NCI-H2227 (cell line): ENCODE measurements around the gene DOCK11.
"Not testable (repeated sequence)": the region's sequence is repeated elsewhere in the genome, so short reads cannot be mapped to it uniquely, and the experiment has no call there.

ENCODE experiments used
- DNase-seq: peaks from one replicate; lab custom pipeline; 2025; ENCODE audit not compliant: unreplicated experiment; lab: John Stamatoyannopoulos, UW

DOCK11 gene

GRCh38 chrX:118566359-118566758, 70.7 kb downstream of the DOCK11 start:
- no peak for DNase-seq

GRCh38 chrX:118569676-118570075, 74.1 kb downstream of the DOCK11 start:
- no peak for DNase-seq

- DNase-seq, result peak; percentile 28
These were observed 74.6 kb downstream of the DOCK11 start for GRCh38 chrX:118570209-118570608.

GRCh38 chrX:118571836-118572235, 76.2 kb downstream of the DOCK11 start:
- DNase-seq, result no peak

GRCh38 chrX:118574666-118575065, 79.1 kb downstream of the DOCK11 start:
- no peak for DNase-seq

- no peak for DNase-seq
These were observed 81.4 kb downstream of the DOCK11 start for GRCh38 chrX:118577041-118577440.

- DNase-seq, result peak; percentile 22
These were observed 83.8 kb downstream of the DOCK11 start for GRCh38 chrX:118579417-118579816.

GRCh38 chrX:118582926-118583325, 87.3 kb downstream of the DOCK11 start:
- DNase-seq, result not testable (repeated sequence)

GRCh38 chrX:118583781-118584180, 88.2 kb downstream of the DOCK11 start:
- DNase-seq, result no peak

GRCh38 chrX:118585296-118585695, 89.7 kb downstream of the DOCK11 start:
- DNase-seq, result no peak

- DNase-seq, result not testable (repeated sequence)
These were observed 90.6 kb downstream of the DOCK11 start for GRCh38 chrX:118586206-118586605.

GRCh38 chrX:118588715-118589114, 93.1 kb downstream of the DOCK11 start:
- no peak for DNase-seq

GRCh38 chrX:118589227-118589626, 93.6 kb downstream of the DOCK11 start:
- DNase-seq, result no peak

GRCh38 chrX:118593407-118593806, 97.8 kb downstream of the DOCK11 start:
- DNase-seq, result no peak

- no peak for DNase-seq
These were observed 99.2 kb downstream of the DOCK11 start for GRCh38 chrX:118594697-118595420.

- no peak for DNase-seq
These were observed 100.0 kb downstream of the DOCK11 start for GRCh38 chrX:118595501-118596042.

GRCh38 chrX:118596390-118596789, 100.8 kb downstream of the DOCK11 start:
- DNase-seq, result no peak

- peak; percentile 87 for DNase-seq
These were observed 108.4 kb downstream of the DOCK11 start for GRCh38 chrX:118603981-118604380.

- no peak for DNase-seq
These were observed 116.7 kb downstream of the DOCK11 start for GRCh38 chrX:118612290-118612689.

GRCh38 chrX:118614150-118614549, 118.5 kb downstream of the DOCK11 start:
- DNase-seq, result no peak

- DNase-seq, result no peak
These were observed 119.5 kb downstream of the DOCK11 start for GRCh38 chrX:118615141-118615540.

- no peak for DNase-seq
These were observed 125.6 kb downstream of the DOCK11 start for GRCh38 chrX:118621081-118621759.
